ENCODE measurements around the gene PARVB. TPM values are rescaled to one million over a fixed set of nuclear protein-coding genes. Genes with fewer than 3 reads are reported as not detected.

PARVB gene
- total and polyA plus RNA-seq, 2 donors (not counting 1 experiment from before 2014, with no cell fraction given): 12.1 to 47.3 TPM

DNA sequence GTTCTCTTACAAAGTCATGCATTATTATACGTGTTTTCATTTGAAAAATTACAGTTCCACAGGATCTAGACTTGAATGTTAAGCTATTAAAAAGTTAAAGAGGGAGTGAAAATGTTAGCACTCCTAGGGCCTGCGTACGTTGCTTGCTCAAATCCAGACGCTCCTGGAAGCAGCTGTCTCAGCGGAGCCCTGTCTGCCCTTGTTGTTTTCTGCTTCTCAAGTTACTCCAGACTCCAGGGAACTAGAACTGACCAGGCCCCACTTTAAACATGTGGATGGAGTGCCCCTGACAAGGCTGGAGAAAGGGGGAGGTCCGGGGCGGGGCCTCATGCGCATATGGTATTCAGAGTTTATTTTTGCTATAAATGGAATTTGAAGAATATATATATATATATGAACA lies 9.6 kb downstream of the PARVB start:
- H3K9ac ChIP-seq (ENCODE audit: insufficient read depth, low read length): no peak overlapping the region
- peaks cover 4% of the 10 kb centered on the region for H3K4me1 ChIP-seq (ENCODE audit: control insufficient read depth, extremely low read depth, insufficient read depth, low read length)
- H3K79me2 ChIP-seq (ENCODE audit: control insufficient read depth, insufficient read depth, low read length): peaks cover 1% of the 10 kb centered on the region
- H4K20me1 ChIP-seq (ENCODE audit: control insufficient read depth, extremely low read depth, insufficient read depth, low read length): no peaks in the 10 kb centered on the region
- H3K9me3 ChIP-seq (ENCODE audit: control insufficient read depth, insufficient read depth, low read depth, low read length): no peaks in the 10 kb centered on the region
- no peaks in the 10 kb centered on the region for H3K36me3 ChIP-seq (ENCODE audit: control insufficient read depth, insufficient read depth, low read length)
- TF ChIP-seq, protein P1, sequence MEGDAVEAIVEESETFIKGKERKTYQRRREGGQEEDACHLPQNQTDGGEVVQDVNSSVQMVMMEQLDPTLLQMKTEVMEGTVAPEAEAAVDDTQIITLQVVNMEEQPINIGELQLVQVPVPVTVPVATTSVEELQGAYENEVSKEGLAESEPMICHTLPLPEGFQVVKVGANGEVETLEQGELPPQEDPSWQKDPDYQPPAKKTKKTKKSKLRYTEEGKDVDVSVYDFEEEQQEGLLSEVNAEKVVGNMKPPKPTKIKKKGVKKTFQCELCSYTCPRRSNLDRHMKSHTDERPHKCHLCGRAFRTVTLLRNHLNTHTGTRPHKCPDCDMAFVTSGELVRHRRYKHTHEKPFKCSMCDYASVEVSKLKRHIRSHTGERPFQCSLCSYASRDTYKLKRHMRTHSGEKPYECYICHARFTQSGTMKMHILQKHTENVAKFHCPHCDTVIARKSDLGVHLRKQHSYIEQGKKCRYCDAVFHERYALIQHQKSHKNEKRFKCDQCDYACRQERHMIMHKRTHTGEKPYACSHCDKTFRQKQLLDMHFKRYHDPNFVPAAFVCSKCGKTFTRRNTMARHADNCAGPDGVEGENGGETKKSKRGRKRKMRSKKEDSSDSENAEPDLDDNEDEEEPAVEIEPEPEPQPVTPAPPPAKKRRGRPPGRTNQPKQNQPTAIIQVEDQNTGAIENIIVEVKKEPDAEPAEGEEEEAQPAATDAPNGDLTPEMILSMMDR (conservative IDR thresholded peaks at IDR 0.05 in 1 of 2, IDR thresholded peaks at IDR 0.05 in 1 of 2; ENCODE audit: low read depth in 1 of 2, low read length in 2 of 2): no peak
- no peak for TF ChIP-seq EZH2 (IDR thresholded peaks at IDR 0.05; ENCODE audit: low read length, missing control alignments)
- no peak overlapping the region for H3K4me2 ChIP-seq (ENCODE audit: extremely low read depth, insufficient read depth, low read length)
- H2AFZ ChIP-seq (ENCODE audit: low read length): no peak overlapping the region
- no peaks in the 10 kb centered on the region for H3K27me3 ChIP-seq (ENCODE audit: control insufficient read depth, insufficient read depth, low read length)
- H3K4me3 ChIP-seq (replicated peaks in 1 of 4; ENCODE audit: control extremely low read depth in 1 of 4, insufficient read depth in 1 of 4, low read depth in 3 of 4, low read length in 4 of 4): no peak overlapping the region
- no peak overlapping the region for H3K27ac ChIP-seq (ENCODE audit: insufficient read depth, low read length)
- peak in 1 of 2 donors; percentile 78 for DNase-seq (ENCODE audit: low read depth in 2 of 2)

DNA sequence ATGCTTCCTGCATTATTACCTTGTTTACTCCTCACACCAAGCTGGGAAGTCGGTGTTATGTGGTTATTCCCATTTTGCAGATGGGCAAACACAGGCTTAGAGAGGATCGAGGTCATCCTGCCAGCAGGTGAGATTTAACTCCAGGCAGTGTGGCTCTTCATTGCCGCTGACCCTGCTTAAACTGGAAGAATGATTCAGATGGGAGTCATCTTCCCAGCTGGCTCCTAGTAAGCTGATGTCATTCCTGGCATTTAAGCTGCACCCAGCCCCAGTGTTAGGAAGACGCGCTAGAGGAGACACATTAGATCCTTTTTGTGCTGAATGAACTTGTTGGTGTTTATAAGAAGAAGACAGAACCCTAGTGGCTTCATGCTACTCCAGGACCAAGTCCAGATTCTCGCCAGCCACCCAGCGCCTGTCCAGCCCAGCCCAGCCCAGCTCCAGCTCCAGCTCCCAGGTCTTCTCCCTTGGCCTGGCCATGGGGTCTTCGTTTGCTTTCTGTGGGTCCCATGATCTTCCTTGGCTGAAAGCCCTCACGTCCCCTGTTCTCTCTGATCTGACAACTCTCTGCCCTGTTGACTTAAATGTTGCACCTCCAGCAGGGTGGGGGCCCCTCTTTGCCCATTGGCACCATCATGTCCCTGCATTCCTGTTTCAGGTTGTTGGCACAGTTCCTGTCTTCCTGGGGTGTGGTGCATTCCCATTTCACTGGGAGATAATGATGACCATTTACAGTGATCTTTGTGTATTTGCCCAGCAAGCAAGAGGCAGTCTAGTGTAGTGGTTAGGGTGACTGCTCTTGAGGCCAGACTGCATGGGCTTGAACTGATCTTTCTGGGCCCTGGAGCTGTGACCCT lies 13.6 kb downstream of the PARVB start:
- Histone ChIP-seq H3K9me3 (ENCODE audit: control insufficient read depth, insufficient read depth, low read depth, low read length) (no peaks in the 10 kb centered on the region), H3K4me2 (ENCODE audit: extremely low read depth, insufficient read depth, low read length) (peak overlapping the region; percentile 26), H3K4me3 (replicated peaks in 1 of 4; ENCODE audit: control extremely low read depth in 1 of 4, insufficient read depth in 1 of 4, low read depth in 3 of 4, low read length in 4 of 4) (peak overlapping the region in 1 of 4 experiments; percentile 6), H3K27ac (ENCODE audit: insufficient read depth, low read length) (peak overlapping the region; percentile 32), H3K9ac (ENCODE audit: insufficient read depth, low read length) (no peak overlapping the region), H3K4me1 (ENCODE audit: control insufficient read depth, extremely low read depth, insufficient read depth, low read length) (peaks cover 4% of the 10 kb centered on the region), H3K79me2 (ENCODE audit: control insufficient read depth, insufficient read depth, low read length) (no peaks in the 10 kb centered on the region), H2AFZ (ENCODE audit: low read length) (no peak overlapping the region), H3K27me3 (ENCODE audit: control insufficient read depth, insufficient read depth, low read length) (no peaks in the 10 kb centered on the region), H4K20me1 (ENCODE audit: control insufficient read depth, extremely low read depth, insufficient read depth, low read length) (no peaks in the 10 kb centered on the region), H3K36me3 (ENCODE audit: control insufficient read depth, insufficient read depth, low read length) (no peaks in the 10 kb centered on the region)
- DNase-seq (ENCODE audit: low read depth in 2 of 2): peak; percentile 94 to 96
- TF ChIP-seq, protein P1 (conservative IDR thresholded peaks at IDR 0.05 in 1 of 2, IDR thresholded peaks at IDR 0.05 in 1 of 2; ENCODE audit: low read depth in 1 of 2, low read length in 2 of 2): no peak
- TF ChIP-seq EZH2 (IDR thresholded peaks at IDR 0.05; ENCODE audit: low read length, missing control alignments): no peak

DNA sequence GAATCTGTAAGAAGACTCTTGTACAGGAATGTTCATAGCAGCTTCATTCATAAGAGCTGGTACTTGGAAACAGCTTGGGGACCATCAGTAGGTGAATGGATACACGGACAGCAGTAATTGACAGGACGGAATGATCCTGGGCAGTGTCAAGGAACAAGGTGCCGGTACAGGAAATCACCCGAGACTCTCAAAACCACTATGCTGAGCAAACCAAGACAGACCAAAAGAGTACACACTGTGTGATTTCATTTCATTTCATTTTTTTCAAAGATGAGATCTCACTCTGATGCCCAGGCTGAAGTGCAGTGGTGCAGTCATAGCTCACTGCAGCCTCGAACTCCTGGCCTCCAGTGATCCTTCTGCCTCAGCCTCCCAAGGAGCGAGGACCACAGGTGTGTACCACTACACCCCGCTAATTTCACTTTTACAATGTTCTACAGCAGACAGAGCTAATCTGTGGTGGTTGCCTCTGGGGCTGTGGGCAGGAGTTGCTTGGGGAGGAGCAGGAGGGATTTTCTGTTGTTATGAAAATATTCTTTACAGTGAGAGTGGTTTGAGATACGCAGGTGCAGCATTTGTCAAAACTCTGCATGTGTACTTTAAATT lies 15.6 kb downstream of the PARVB start:
- H3K9me3 ChIP-seq (ENCODE audit: control insufficient read depth, insufficient read depth, low read depth, low read length): no peaks in the 10 kb centered on the region
- TF ChIP-seq, protein P1 (conservative IDR thresholded peaks at IDR 0.05 in 1 of 2, IDR thresholded peaks at IDR 0.05 in 1 of 2; ENCODE audit: low read depth in 1 of 2, low read length in 2 of 2): no peak
- TF ChIP-seq EZH2 (IDR thresholded peaks at IDR 0.05; ENCODE audit: low read length, missing control alignments): no peak
- no peaks in the 10 kb centered on the region for H4K20me1 ChIP-seq (ENCODE audit: control insufficient read depth, extremely low read depth, insufficient read depth, low read length)
- H3K4me2 ChIP-seq (ENCODE audit: extremely low read depth, insufficient read depth, low read length): no peak overlapping the region
- no peak overlapping the region for H2AFZ ChIP-seq (ENCODE audit: low read length)
- no peaks in the 10 kb centered on the region for H3K36me3 ChIP-seq (ENCODE audit: control insufficient read depth, insufficient read depth, low read length)
- no peak for DNase-seq (ENCODE audit: low read depth in 2 of 2)
- H3K4me1 ChIP-seq (ENCODE audit: control insufficient read depth, extremely low read depth, insufficient read depth, low read length): peaks cover 4% of the 10 kb centered on the region
- H3K27me3 ChIP-seq (ENCODE audit: control insufficient read depth, insufficient read depth, low read length): no peaks in the 10 kb centered on the region
- no peak overlapping the region for H3K27ac ChIP-seq (ENCODE audit: insufficient read depth, low read length)
- no peaks in the 10 kb centered on the region for H3K79me2 ChIP-seq (ENCODE audit: control insufficient read depth, insufficient read depth, low read length)
- no peak overlapping the region for H3K9ac ChIP-seq (ENCODE audit: insufficient read depth, low read length)
- H3K4me3 ChIP-seq (replicated peaks in 1 of 4; ENCODE audit: control extremely low read depth in 1 of 4, insufficient read depth in 1 of 4, low read depth in 3 of 4, low read length in 4 of 4): no peak overlapping the region
